ENCODE measurements around the gene NUDT3. TPM values are rescaled to one million over a fixed set of nuclear protein-coding genes. Genes with fewer than 3 reads are reported as not detected.

NUDT3 gene
- total and polyA plus RNA-seq, 9 of the 15 experiments (the other 6 are each of a cell fraction or from before 2014, with no cell fraction given): 5.4 to 81.2 (median 56.4) TPM

DNA sequence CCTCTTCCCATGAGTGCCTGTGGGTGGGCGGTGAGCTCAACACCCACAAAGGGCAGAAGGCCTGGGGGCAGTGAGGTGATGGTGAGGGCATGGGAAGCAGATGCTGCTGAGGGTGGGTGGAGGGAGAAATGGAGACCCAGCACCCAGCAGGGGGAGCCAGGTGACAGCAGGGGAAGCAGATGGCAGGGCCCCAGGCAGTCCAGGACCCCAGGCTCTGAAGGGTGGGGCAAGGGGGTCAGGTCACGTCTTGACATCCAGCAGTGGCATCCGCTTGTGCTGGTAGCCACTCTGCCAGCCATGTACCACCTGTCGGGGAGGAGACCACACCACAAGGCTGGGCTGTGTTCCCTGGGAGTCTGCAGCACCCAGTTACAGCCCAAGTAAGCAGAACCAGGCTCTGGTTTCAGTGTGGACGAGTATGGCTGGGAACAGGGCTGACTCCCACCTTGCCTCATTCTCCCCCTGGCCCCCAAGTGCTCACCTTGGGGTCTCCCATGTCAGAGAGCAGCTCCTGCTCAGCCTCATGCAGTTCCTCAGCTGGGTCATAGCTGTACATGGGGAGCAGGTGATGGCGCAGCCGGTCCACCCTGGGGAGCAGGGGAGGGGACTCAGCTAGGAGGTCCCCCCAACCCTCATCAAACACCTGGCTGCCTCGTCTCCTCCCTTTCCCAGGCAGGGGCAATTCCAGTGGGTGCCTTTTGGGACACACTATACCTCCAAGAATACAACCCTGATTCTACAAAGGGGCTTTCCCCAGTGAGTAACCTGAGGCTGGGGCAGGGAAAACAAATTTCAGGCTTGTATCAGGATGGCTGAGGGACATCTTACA is 145.7 kb downstream of the NUDT3 start (continued):
- TF ChIP-seq TEAD4 (IDR thresholded peaks at IDR 0.05; ENCODE audit: low read length) (no peak), TEAD4 (CRISPR knock-in tag; IDR thresholded peaks at IDR 0.05; ENCODE audit: borderline replicate concordance) (no peak), ERF (CRISPR knock-in tag; IDR thresholded peaks at IDR 0.05) (peak; percentile 87), TAF1 (IDR thresholded peaks at IDR 0.05; ENCODE audit: control insufficient read depth, extremely low read depth, insufficient read depth, low read length, severe bottlenecking) (peak; percentile 38), TAL1 (IDR thresholded peaks at IDR 0.05) (no peak), CHD4 (IDR thresholded peaks at IDR 0.05; ENCODE audit: insufficient read depth, insufficient replicate concordance, low read depth, low read length, poor library complexity, severe bottlenecking) (no peak), EWSR1 (IDR thresholded peaks at IDR 0.05; ENCODE audit: borderline replicate concordance, low read depth, partially characterized antibody) (no peak), TCF3 (CRISPR knock-in tag; IDR thresholded peaks at IDR 0.05) (no peak), SRSF1 (IDR thresholded peaks at IDR 0.05; ENCODE audit: low read depth, low read length) (no peak), EHMT2 (IDR thresholded peaks at IDR 0.05) (no peak), RAD51 (IDR thresholded peaks at IDR 0.05; ENCODE audit: borderline replicate concordance, low read depth) (no peak), SP2 (IDR thresholded peaks at IDR 0.05; ENCODE audit: extremely low read depth, low read depth, low read length, poor library complexity, severe bottlenecking) (no peak), MYC (IDR thresholded peaks at IDR 0.05; ENCODE audit: low read depth, low read length) (no peak; the same call in 1 of the 2 replicates), MYC (CRISPR knock-in tag; IDR thresholded peaks at IDR 0.05; ENCODE audit: borderline replicate concordance, low read depth) (peak; percentile 45; the same call in 1 of the 2 replicates), BRF1 (IDR thresholded peaks at IDR 0.05; ENCODE audit: borderline replicate concordance, extremely low read depth, insufficient read length) (no peak), CC2D1A (IDR thresholded peaks at IDR 0.05) (0 out of 2 replicates have a peak, but pooled peaks have one; percentile 14), POU5F1 (IDR thresholded peaks at IDR 0.05; ENCODE audit: borderline replicate concordance, low read depth, low read length, partially characterized antibody) (no peak), C11orf30 (IDR thresholded peaks at IDR 0.05; ENCODE audit: low read depth) (no peak), ESRRB (CRISPR knock-in tag; IDR thresholded peaks at IDR 0.05; ENCODE audit: borderline replicate concordance) (no peak), HMG20B (CRISPR knock-in tag; IDR thresholded peaks at IDR 0.05) (no peak)
- TF ChIP-seq, protein P1, sequence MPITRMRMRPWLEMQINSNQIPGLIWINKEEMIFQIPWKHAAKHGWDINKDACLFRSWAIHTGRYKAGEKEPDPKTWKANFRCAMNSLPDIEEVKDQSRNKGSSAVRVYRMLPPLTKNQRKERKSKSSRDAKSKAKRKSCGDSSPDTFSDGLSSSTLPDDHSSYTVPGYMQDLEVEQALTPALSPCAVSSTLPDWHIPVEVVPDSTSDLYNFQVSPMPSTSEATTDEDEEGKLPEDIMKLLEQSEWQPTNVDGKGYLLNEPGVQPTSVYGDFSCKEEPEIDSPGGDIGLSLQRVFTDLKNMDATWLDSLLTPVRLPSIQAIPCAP (CRISPR knock-in tag; IDR thresholded peaks at IDR 0.05; ENCODE audit: borderline replicate concordance): no peak
- TF ChIP-seq, protein P2, sequence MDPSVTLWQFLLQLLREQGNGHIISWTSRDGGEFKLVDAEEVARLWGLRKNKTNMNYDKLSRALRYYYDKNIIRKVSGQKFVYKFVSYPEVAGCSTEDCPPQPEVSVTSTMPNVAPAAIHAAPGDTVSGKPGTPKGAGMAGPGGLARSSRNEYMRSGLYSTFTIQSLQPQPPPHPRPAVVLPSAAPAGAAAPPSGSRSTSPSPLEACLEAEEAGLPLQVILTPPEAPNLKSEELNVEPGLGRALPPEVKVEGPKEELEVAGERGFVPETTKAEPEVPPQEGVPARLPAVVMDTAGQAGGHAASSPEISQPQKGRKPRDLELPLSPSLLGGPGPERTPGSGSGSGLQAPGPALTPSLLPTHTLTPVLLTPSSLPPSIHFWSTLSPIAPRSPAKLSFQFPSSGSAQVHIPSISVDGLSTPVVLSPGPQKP (CRISPR knock-in tag; IDR thresholded peaks at IDR 0.05): no peak
- TF ChIP-seq, protein P3, sequence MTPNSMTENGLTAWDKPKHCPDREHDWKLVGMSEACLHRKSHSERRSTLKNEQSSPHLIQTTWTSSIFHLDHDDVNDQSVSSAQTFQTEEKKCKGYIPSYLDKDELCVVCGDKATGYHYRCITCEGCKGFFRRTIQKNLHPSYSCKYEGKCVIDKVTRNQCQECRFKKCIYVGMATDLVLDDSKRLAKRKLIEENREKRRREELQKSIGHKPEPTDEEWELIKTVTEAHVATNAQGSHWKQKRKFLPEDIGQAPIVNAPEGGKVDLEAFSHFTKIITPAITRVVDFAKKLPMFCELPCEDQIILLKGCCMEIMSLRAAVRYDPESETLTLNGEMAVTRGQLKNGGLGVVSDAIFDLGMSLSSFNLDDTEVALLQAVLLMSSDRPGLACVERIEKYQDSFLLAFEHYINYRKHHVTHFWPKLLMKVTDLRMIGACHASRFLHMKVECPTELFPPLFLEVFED (CRISPR knock-in tag; conservative IDR thresholded peaks at IDR 0.05): peak; percentile 93
